Skin of body (tissue), 2 donors: ENCODE results near the gene SPATA33. TPM values are rescaled to one million over a fixed set of nuclear protein-coding genes. Genes with fewer than 3 reads are reported as not detected.
"Not testable (repeated sequence)": the region's sequence is repeated elsewhere in the genome, so short reads cannot be mapped to it uniquely, and the experiment has no call there.

Source experiments
- DNase-seq: peaks from one replicate; lab custom pipeline; 2025; lab: John Stamatoyannopoulos, UW
- total RNA-seq: library from RNA; depleted of rRNA; stranded (reverse); fragments of >200 nt; gene quantifications from one replicate; pipeline ENCODE4 v1.2.3, GENCODE V29; 2014

SPATA33 gene
- total RNA-seq, 1 donor from 2014 or later, result 3.4 TPM

- DNase-seq, result no peak
Observed at GRCh38 chr16:89624777-89625761, 32.6 kb upstream of the SPATA33 start.

GRCh38 chr16:89629827-89630610 lies 27.6 kb upstream of the SPATA33 start:
- DNase-seq, result no peak

GRCh38 chr16:89633064-89633631 lies 24.5 kb upstream of the SPATA33 start:
- DNase-seq, result no peak

- DNase-seq, result not testable (repeated sequence)
Observed at GRCh38 chr16:89634463-89635385, 22.9 kb upstream of the SPATA33 start.

GRCh38 chr16:89636663-89637062 lies 21.0 kb upstream of the SPATA33 start:
- DNase-seq, result no peak

GRCh38 chr16:89637379-89637778 lies 20.3 kb upstream of the SPATA33 start:
- DNase-seq, result no peak

- no peak for DNase-seq
Observed at GRCh38 chr16:89638455-89638854, 19.2 kb upstream of the SPATA33 start.

GRCh38 chr16:89639385-89639784 lies 18.3 kb upstream of the SPATA33 start:
- DNase-seq, result no peak

- DNase-seq, result no peak
Observed at GRCh38 chr16:89641458-89642119, 16.0 kb upstream of the SPATA33 start.

GRCh38 chr16:89642574-89642973 lies 15.1 kb upstream of the SPATA33 start:
- DNase-seq, result no peak

- no peak for DNase-seq
Observed at GRCh38 chr16:89643769-89644300, 13.8 kb upstream of the SPATA33 start.

- DNase-seq, result no peak
Observed at GRCh38 chr16:89645122-89645521, 12.5 kb upstream of the SPATA33 start.

GRCh38 chr16:89646270-89646669 lies 11.4 kb upstream of the SPATA33 start:
- no peak for DNase-seq

- DNase-seq, result no peak
Observed at GRCh38 chr16:89646906-89647305, 10.7 kb upstream of the SPATA33 start.

- no peak for DNase-seq
Observed at GRCh38 chr16:89651584-89651983, 6.1 kb upstream of the SPATA33 start.

GRCh38 chr16:89653656-89654295 lies 3.9 kb upstream of the SPATA33 start:
- no peak for DNase-seq

- DNase-seq, result no peak
Observed at GRCh38 chr16:89655062-89655643, 2.5 kb upstream of the SPATA33 start.

- DNase-seq, result no peak
Observed at GRCh38 chr16:89656435-89657121, 1.1 kb upstream of the SPATA33 start.
